T-helper 9 cell (primary cell): ENCODE measurements around the gene GYPB.
"Not testable (repeated sequence)": the region's sequence is repeated elsewhere in the genome, so short reads cannot be mapped to it uniquely, and the experiment has no call there.

Source experiments
- DNase-seq: peaks from one replicate; pipeline ENCODE4 v3.0.0-alpha.2; 2020

Gene GYPB

GRCh38 chr4:144008602-144009001 lies 10.6 kb downstream of the GYPB start:
- not testable (repeated sequence) for DNase-seq

GRCh38 chr4:144007960-144008359 lies 11.2 kb downstream of the GYPB start:
- DNase-seq = not testable (repeated sequence)

- not testable (repeated sequence) for DNase-seq
Observed at GRCh38 chr4:144006200-144006803, 12.9 kb downstream of the GYPB start.

- not testable (repeated sequence) for DNase-seq
Observed at GRCh38 chr4:144005558-144005953, 13.6 kb downstream of the GYPB start.

- not testable (repeated sequence) for DNase-seq
Observed at GRCh38 chr4:144004868-144005557, 14.2 kb downstream of the GYPB start.

GRCh38 chr4:144003890-144004265 lies 15.3 kb downstream of the GYPB start:
- DNase-seq = not testable (repeated sequence)

GRCh38 chr4:144003205-144003889 lies 15.8 kb downstream of the GYPB start:
- not testable (repeated sequence) for DNase-seq

GRCh38 chr4:144000331-144000995 lies 18.7 kb downstream of the GYPB start:
- not testable (repeated sequence) for DNase-seq

- DNase-seq = not testable (repeated sequence)
Observed at GRCh38 chr4:143996193-143996592, 23.0 kb downstream of the GYPB start.

- not testable (repeated sequence) for DNase-seq
Observed at GRCh38 chr4:143991761-143992160, 27.4 kb downstream of the GYPB start.

- DNase-seq = not testable (repeated sequence)
Observed at GRCh38 chr4:143990717-143991116, 28.5 kb downstream of the GYPB start.

GRCh38 chr4:143986180-143986579 lies 33.0 kb downstream of the GYPB start:
- DNase-seq = no peak

- not testable (repeated sequence) for DNase-seq
Observed at GRCh38 chr4:143980776-143981175, 38.4 kb downstream of the GYPB start.

- not testable (repeated sequence) for DNase-seq
Observed at GRCh38 chr4:143975527-143975926, 43.7 kb downstream of the GYPB start.

GRCh38 chr4:143974021-143974420 lies 45.2 kb downstream of the GYPB start:
- DNase-seq = not testable (repeated sequence)

GRCh38 chr4:143961075-143961474 lies 58.1 kb downstream of the GYPB start:
- DNase-seq = no peak

- not testable (repeated sequence) for DNase-seq
Observed at GRCh38 chr4:143955306-143955705, 63.9 kb downstream of the GYPB start.

- DNase-seq = not testable (repeated sequence)
Observed at GRCh38 chr4:143951458-143951972, 67.7 kb downstream of the GYPB start.

GRCh38 chr4:143950967-143951366 lies 68.2 kb downstream of the GYPB start:
- not testable (repeated sequence) for DNase-seq

- not testable (repeated sequence) for DNase-seq
Observed at GRCh38 chr4:143950185-143950584, 69.0 kb downstream of the GYPB start.

- DNase-seq = not testable (repeated sequence)
Observed at GRCh38 chr4:143947493-143947892, 71.7 kb downstream of the GYPB start.
